Tibial nerve (tissue), 4 donors: ENCODE results near the gene IPO4. TPM values are rescaled to one million over a fixed set of nuclear protein-coding genes. Genes with fewer than 3 reads are reported as not detected.

Source experiments
- DNase-seq, 2 donors: peaks; one replicate each; pipeline ENCODE4 v3.0.0-alpha.2; 2019; ENCODE audit warnings: low spot score in 2 of 2
- H3K27ac ChIP-seq, 4 donors: fragments of 200-600 bp; sonication (generic) in 3 of 4; one replicate each; pipeline ENCODE4 v1.5.1; 2017 to 2019; ENCODE audit warnings: mild to moderate bottlenecking in 1 of 4
- H3K27me3 ChIP-seq, 2 donors: fragments of 200-600 bp; sonication (generic) in 1 of 2; one replicate each; pipeline versions ENCODE4 v1.5.1 to v1.6.0; 2017 to 2019
- H3K36me3 ChIP-seq, 3 donors: fragments of 200-600 bp; sonication (generic); one replicate each; pipeline ENCODE4 v1.5.1; 2018 to 2019
- H3K4me1 ChIP-seq, 4 donors: fragments of 200-600 bp; sonication (generic) in 3 of 4; one replicate each; pipeline ENCODE4 v1.5.1; 2017 to 2019
- H3K4me3 ChIP-seq, 4 donors: fragments of 200-600 bp; sonication (generic) in 3 of 4; one replicate each; pipeline ENCODE4 v1.5.1; 2017 to 2019; ENCODE audit warnings: mild to moderate bottlenecking in 1 of 4, moderate library complexity in 1 of 4
- H3K9me3 ChIP-seq, 4 donors: fragments of 200-600 bp; sonication (generic) in 3 of 4; one replicate each; pipeline ENCODE4 v1.5.1; 2017 to 2019
- EP300 ChIP-seq, 2 donors: sonication (generic); formaldehyde crosslinking; IDR thresholded peaks; one replicate each; pipeline ENCODE4 v1.6.1; 2017; ENCODE audit warnings: antibody characterized with exemption in 2 of 2, mild to moderate bottlenecking in 1 of 2
- POLR2A ChIP-seq, 2 donors: fragments of 450-650 bp; IDR thresholded peaks; one replicate each; pipeline ENCODE4 v1.6.1; 2017; ENCODE audit warnings: antibody characterized with exemption in 2 of 2, mild to moderate bottlenecking in 2 of 2, moderate library complexity in 2 of 2
- WGBS, 2 donors: methylation state at CpG; one replicate each; pipeline ENCODE4 v1.1.5; 2018; 5-methylcytosine and 5-hydroxymethylcytosine counted together
- total RNA-seq, 4 donors: library from RNA; depleted of rRNA; stranded (reverse); fragments of >200 nt; gene quantifications; one replicate each; pipeline ENCODE4 v1.1.0, GENCODE V29; 2016
- TF ChIP-seq, protein P1 (sequence below), 5 experiments: fragments of 200-600 bp in 3 of 5; fragments of 450-650 bp in 2 of 5; sonication (generic) in 3 of 5; IDR thresholded peaks; one replicate each; pipeline ENCODE4 v1.5.1; 2016 to 2019; ENCODE audit warnings: antibody characterized with exemption in 5 of 5, mild to moderate bottlenecking in 3 of 5, moderate library complexity in 2 of 5

Gene IPO4
- total RNA-seq, 4 donors from 2014 or later, result 19.4 to 88.5 (median 26.9) TPM

DNA sequence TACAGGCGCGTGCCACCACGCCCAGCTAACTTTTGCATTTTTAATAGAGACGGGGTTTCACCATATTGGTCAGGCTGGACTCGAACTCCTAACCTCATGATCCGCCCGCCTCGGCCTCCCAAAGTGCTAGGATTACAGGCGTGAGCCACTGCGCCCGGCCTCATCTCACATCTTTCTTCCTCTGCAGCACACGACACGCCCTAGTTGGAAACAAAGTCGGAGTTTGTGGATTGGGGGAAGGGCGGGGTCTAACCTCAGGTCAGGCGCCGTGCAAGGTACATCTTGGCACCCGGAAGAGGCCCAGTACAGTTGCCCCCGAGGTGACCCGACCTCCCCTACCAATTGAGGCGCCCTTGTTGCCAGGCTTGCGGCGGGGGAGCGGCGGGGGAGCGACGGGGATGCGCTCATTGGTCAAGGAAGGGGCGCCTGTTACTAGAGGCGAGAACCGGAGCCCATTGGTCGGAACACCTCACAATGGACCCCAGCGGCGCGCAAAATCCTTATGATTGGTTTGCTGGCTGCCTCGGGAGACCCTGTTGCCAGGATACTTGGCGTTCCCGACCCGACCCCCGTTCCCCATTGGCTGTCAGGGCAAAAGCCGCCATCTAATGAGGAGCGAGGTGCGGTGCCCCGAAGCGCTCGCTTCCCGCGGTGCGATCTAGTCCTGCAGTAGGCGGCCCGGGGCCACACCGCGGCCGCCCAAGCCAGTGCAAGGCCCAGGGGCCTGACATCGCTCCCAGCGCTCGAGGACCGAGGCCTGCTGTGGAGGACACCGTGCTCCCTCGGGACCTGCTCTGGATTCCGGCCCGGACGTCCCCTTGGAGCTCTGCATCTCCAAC is 17.0 kb downstream of the IPO4 start, which contains the start of gene REC8:
Gene REC8 (plus strand): TSS at position 659 of the 839 bp plus-strand sequence. CDS start 473 bp downstream, outside the sequence.
- 8 to 14% methylated on average over 54 to 63 of the region's 63 CpGs for WGBS, 2 donors
- Histone ChIP-seq H3K4me3 (peak within 1 kb of the TSS; percentile 38 to 48 (median 46)), H3K4me1 (peaks cover 0 to 14% (median 2%) of the 10 kb centered on the region in 4 donors), H3K27me3 (no peaks in the 10 kb centered on the region), H3K36me3 (peaks cover 0 to 69% (median 0%) of the 10 kb centered on the region in 3 donors), H3K27ac (peak within 1 kb of the TSS; percentile 49 to 77 (median 64)), H3K9me3 (no peaks in the 10 kb centered on the region)
- TF ChIP-seq EP300 (IDR thresholded peaks at IDR 0.05) (peak in 1 of 2 donors; percentile 17), POLR2A (IDR thresholded peaks at IDR 0.05) (no peak)
- TF ChIP-seq, protein P1, sequence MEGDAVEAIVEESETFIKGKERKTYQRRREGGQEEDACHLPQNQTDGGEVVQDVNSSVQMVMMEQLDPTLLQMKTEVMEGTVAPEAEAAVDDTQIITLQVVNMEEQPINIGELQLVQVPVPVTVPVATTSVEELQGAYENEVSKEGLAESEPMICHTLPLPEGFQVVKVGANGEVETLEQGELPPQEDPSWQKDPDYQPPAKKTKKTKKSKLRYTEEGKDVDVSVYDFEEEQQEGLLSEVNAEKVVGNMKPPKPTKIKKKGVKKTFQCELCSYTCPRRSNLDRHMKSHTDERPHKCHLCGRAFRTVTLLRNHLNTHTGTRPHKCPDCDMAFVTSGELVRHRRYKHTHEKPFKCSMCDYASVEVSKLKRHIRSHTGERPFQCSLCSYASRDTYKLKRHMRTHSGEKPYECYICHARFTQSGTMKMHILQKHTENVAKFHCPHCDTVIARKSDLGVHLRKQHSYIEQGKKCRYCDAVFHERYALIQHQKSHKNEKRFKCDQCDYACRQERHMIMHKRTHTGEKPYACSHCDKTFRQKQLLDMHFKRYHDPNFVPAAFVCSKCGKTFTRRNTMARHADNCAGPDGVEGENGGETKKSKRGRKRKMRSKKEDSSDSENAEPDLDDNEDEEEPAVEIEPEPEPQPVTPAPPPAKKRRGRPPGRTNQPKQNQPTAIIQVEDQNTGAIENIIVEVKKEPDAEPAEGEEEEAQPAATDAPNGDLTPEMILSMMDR (IDR thresholded peaks at IDR 0.05), result peak in 1 of 5 experiments; percentile 12
- DNase-seq, result peak; percentile 61 to 63

DNA sequence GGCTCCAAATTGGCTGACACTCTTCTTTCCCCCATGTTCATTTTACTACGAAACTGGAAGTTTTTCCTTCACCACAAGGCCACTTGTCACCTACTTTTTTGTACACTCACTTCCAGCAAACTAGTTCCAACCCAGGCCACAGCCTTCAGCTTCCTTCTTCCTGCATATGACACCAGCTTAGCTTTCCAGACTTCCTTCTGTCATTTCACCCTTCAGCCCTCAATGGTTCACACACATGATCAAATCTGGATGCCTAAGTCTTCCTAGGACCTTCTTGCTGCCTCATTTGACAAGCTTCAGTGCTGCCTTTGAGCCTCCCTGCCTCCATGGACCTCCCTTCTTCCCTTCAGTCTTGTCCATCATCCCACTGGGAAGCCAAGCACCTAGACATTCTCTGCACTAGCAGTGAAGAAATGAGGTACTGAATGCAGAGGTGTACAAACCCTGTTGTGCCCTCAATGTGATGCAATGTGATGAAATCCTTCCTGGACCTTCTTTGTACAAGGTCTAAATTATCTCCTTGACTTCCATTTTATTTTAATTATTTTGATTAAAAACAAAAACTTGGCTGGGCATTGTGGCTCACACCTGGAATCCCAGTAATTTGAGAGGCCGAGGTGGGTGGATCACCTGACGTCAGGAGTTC is 21.0 kb downstream of the IPO4 start:
- H3K27ac ChIP-seq, result no peak overlapping the region
- peaks cover 5 to 73% (median 34%) of the 10 kb centered on the region in 3 donors for H3K36me3 ChIP-seq
- no peaks in the 10 kb centered on the region for H3K27me3 ChIP-seq
- no peak overlapping the region for H3K4me3 ChIP-seq
- 83 to 86% methylated on average over 3 of the region's 3 CpGs for WGBS, 2 donors
- no peaks in the 10 kb centered on the region for H3K9me3 ChIP-seq
- DNase-seq, result no peak
- peaks cover 0 to 40% (median 12%) of the 10 kb centered on the region in 4 donors for H3K4me1 ChIP-seq
- TF ChIP-seq POLR2A (IDR thresholded peaks at IDR 0.05) (no peak), EP300 (IDR thresholded peaks at IDR 0.05) (no peak)
- TF ChIP-seq, protein P1 (IDR thresholded peaks at IDR 0.05), result no peak

DNA sequence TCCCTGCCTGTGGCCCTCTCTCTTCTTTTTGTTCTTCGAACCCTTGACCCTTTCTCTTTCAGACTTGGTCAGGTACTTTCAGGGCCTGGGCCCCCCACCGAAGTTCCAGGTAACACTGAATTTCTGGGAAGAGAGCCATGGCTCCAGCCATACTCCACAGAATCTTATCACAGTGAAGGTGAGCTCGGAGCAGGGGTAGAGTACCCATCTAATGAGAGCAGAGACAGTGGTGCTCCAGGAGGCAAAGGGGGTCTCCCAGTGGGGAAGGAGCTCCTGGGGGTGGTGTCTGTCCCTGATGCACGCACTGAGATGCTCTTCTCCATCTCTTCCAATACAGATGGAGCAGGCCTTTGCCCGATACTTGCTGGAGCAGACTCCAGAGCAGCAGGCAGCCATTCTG is 22.8 kb downstream of the IPO4 start:
- WGBS, 2 donors, result 97% methylated on average over 5 of the region's 5 CpGs
- Histone ChIP-seq H3K27ac (no peak overlapping the region), H3K9me3 (no peaks in the 10 kb centered on the region), H3K27me3 (no peaks in the 10 kb centered on the region), H3K4me1 (peaks cover 0 to 39% (median 16%) of the 10 kb centered on the region in 4 donors), H3K36me3 (peaks cover 5 to 74% (median 34%) of the 10 kb centered on the region in 3 donors), H3K4me3 (no peak overlapping the region)
- DNase-seq, result no peak
- TF ChIP-seq POLR2A (IDR thresholded peaks at IDR 0.05) (no peak), EP300 (IDR thresholded peaks at IDR 0.05) (no peak)
- TF ChIP-seq, protein P1 (IDR thresholded peaks at IDR 0.05), result no peak

DNA sequence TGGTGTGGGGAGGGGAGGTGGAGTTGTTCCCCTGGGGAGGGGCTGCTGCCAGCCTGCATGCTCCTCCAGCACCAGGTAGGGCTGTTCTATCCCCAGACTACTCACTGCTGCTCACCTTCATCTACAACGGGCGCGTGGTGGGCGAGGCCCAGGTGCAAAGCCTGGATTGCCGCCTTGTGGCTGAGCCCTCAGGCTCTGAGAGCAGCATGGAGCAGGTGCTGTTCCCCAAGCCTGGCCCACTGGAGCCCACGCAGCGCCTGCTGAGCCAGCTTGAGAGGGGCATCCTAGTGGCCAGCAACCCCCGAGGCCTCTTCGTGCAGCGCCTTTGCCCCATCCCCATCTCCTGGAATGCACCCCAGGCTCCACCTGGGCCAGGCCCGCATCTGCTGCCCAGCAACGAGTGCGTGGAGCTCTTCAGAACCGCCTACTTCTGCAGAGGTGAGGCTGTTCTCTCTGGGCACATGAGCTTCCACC is 24.1 kb downstream of the IPO4 start:
- H3K27ac ChIP-seq, result peak overlapping the region in 1 of 4 donors; percentile 99
- DNase-seq, result no peak
- H3K27me3 ChIP-seq, result no peaks in the 10 kb centered on the region
- WGBS, 2 donors, result 91 to 94% methylated on average over 8 to 10 of the region's 14 CpGs
- peaks cover 0 to 46% (median 19%) of the 10 kb centered on the region in 4 donors for H3K4me1 ChIP-seq
- TF ChIP-seq EP300 (IDR thresholded peaks at IDR 0.05) (no peak), POLR2A (IDR thresholded peaks at IDR 0.05) (no peak)
- TF ChIP-seq, protein P1 (IDR thresholded peaks at IDR 0.05), result no peak
- no peak overlapping the region for H3K4me3 ChIP-seq
- H3K36me3 ChIP-seq, result peaks cover 5 to 81% (median 34%) of the 10 kb centered on the region in 3 donors
- H3K9me3 ChIP-seq, result no peaks in the 10 kb centered on the region
